NOMO-1 treated with DMSO at 0.1 percent for 48 hours (cell line): ENCODE measurements around the gene SLC16A12.
"Not testable (repeated sequence)": the region's sequence is repeated elsewhere in the genome, so short reads cannot be mapped to it uniquely, and the experiment has no call there.

Experiments
- DNase-seq: peaks from one replicate; lab custom pipeline; 2025; ENCODE audit not compliant: unreplicated experiment; lab: John Stamatoyannopoulos, UW

SLC16A12 gene

DNA sequence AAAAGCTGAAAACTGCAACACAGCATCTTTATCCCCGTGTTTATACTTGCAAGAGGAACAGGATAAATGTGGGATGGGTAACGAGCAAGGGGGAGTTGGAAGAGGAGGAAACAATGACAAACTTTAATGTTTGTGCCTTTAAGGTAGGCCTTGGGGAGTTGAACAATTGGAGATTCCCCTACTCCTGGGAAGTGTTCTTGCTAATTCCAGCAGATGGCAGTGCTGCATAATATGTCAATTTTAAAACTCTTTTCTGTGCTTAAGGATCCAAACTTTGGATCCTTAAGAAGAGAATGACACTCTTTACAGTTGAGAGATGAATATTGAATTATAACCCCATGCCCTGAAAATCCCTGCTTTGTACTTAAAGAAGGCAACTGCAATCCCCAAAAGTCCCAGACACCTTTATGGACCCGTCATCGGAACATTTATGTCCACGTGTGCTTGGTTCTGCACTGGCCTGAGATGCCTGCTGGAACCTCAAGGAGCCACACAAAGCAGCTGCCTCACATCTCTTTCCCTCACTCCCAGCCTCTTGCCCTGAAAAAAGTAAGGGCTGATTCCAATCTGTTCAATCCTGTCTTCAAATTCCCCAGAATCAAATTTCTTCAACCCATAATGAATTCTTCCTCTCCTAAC is 109.0 kb downstream of the SLC16A12 start:
- DNase-seq = peak; percentile 39

GRCh38 chr10:89425000-89425399 is 110.4 kb downstream of the SLC16A12 start:
- no peak for DNase-seq

DNA sequence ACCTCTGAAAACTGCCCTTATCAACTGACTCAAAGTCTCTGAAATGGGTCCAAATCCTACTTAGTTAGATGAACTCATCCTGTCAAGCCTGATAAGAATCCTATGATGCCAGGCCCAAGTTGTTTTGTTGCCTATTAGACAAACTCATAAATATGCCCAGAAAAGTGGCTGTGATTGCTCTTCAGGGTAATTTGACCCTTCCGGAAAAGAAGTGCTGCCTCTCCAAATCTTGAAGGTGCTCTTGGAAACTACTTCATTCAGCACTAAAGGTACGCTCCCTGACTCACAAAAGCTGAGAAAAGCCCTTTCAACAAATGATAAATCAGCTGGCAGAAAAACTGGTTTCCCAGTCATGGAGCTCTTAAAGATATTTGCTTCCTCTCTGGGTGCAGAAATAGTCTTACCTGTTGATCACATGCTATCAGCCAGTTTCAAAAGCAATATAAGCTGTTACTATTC is 114.3 kb downstream of the SLC16A12 start:
- DNase-seq = no peak

DNA sequence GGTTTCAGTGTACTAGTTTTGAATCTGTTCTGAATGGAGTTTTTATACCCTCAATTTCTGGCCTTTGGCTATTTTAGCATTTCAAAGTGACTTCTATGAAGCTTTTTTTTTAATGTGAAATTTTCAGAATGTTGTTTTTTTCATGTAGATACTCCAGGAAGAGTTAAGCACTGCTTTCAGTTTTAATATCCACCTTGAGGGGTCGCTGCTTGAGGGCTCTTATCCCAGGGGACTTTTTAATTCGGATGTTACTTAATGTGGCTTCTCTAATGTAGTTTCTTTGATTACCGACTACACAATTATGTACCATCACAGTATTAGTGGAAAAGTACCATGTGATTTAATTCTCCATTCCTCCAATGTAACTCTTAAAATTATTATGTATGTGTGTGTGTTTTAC is 115.8 kb downstream of the SLC16A12 start:
- no peak for DNase-seq

GRCh38 chr10:89416465-89416864 is 118.9 kb downstream of the SLC16A12 start:
- DNase-seq = no peak

- DNase-seq = peak; percentile 22
Measured at GRCh38 chr10:89414879-89415821, 120.2 kb downstream of the SLC16A12 start.

- DNase-seq = peak; percentile 78
Measured at GRCh38 chr10:89414146-89414878, 121.1 kb downstream of the SLC16A12 start, which contains the start of gene IFIT5. Gene IFIT5, plus strand, starts transcription at chr10:89414568. Its CDS starts 231 bp downstream, at chr10:89414799.

DNA sequence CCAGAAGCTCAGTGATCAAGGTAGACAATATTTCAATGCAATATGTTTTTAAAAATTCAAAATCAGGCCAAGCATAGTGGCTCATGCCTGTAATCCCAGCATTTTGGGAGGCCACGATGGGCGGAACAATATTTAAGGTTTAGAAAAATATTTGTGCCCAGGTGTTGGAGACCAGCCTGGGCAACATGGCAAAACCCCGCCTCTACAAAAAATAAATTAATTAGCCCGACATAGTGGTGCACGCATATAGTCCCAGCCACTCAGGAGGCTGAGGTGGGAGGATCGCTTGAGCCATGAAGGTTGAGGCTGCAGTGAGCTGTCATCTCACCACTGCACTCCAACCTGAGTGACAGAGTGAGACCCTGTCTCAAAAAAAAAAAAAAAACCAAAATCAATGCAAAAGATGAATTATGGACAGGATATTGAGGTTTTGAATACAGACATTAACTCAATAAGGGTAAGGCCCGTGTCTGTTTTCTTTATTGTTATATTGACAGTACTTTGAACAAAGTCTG is 121.9 kb downstream of the SLC16A12 start:
- no peak for DNase-seq

- not testable (repeated sequence) for DNase-seq
Measured at GRCh38 chr10:89412276-89412675, 123.1 kb downstream of the SLC16A12 start.

GRCh38 chr10:89411135-89411534 is 124.3 kb downstream of the SLC16A12 start:
- not testable (repeated sequence) for DNase-seq

DNA sequence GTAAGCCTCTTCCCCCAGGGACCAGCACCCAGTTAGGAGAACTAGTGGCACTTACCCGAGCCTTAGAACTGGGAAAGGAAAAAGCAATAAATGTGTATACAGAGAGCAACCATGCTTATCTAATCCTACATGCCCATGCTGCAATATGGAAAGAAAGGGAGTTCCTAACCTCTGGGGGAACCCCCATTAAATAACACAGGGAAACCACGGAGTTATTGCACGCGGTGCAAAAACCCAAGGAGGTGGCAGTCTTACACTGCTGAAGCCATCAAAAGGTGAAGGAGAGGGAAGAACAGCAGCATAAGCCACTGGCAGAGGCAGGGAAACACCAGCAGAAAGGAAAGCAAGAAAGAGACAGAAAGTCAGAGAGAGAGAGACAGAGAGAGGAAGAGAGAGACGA is 124.8 kb downstream of the SLC16A12 start:
- not testable (repeated sequence) for DNase-seq

GRCh38 chr10:89409282-89409681 is 126.1 kb downstream of the SLC16A12 start:
- DNase-seq = not testable (repeated sequence)

DNA sequence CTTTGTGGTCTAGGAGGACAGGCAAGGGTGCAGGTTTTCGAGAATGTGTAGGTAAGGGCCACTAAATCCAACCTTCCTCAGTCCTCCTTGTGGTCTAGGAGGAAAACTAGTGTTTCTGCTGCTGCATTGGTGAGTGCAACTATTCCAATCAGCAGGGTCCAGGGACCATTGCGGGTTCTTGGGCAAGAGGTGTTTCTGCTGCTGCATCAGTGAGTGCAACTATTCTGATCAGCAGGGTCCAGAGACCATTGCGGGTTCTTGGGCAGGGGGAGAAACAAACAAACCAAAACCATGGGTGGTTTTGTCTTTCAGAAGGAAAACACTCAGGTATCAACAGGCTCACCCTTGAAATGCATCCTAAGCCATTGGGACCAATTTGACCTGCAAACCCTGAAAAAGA is 127.6 kb downstream of the SLC16A12 start:
- not testable (repeated sequence) for DNase-seq

GRCh38 chr10:89406178-89406577 is 129.2 kb downstream of the SLC16A12 start:
- not testable (repeated sequence) for DNase-seq

DNA sequence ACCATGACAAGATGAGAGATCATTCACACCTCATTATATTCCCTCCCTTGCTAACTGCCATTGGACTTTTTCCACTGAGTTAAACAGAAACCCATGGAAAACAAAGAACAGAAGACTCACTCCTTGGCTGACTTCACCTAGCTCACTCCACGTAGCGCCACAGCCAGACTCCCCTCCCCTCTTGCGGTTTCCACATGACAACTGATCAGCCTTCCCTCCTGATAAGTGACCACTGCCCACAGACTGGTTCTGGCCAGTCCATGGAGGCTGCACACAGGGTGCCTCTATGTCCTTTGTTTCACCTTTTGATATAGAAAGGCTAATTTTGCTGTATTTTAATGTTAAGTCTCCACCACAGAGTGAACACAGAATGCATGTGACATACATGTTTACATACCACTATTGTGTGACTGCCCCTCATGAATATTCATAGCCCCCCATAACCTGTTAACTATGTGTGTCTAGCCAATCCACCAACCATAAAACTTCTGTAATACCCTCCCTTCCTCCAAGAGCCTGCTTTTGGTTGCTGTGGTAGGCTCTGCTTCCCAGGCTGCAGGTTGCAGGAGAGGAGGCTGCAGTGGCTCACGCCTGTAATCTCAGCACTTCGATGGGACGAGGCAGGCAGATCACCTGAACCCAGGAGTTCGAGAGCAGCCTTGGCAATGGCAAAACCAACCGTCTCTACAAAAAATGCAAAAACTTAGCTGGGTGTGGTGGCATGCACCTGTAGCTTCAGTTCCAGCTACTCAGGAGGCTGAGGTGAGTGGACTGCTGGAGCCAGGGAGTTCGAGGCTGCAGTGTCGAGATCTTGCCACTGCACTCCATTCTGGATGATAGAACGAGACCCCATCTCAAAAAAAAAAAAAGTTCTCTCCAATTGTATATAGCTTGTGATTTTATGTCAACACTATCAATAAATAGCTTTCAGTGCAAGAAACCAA is 131.0 kb downstream of the SLC16A12 start:
- no peak for DNase-seq

- DNase-seq = no peak
Measured at GRCh38 chr10:89403043-89403442, 132.4 kb downstream of the SLC16A12 start.

GRCh38 chr10:89399956-89400355 is 135.4 kb downstream of the SLC16A12 start:
- DNase-seq = no peak

- no peak for DNase-seq
Measured at GRCh38 chr10:89398003-89398749, 137.2 kb downstream of the SLC16A12 start.

DNA sequence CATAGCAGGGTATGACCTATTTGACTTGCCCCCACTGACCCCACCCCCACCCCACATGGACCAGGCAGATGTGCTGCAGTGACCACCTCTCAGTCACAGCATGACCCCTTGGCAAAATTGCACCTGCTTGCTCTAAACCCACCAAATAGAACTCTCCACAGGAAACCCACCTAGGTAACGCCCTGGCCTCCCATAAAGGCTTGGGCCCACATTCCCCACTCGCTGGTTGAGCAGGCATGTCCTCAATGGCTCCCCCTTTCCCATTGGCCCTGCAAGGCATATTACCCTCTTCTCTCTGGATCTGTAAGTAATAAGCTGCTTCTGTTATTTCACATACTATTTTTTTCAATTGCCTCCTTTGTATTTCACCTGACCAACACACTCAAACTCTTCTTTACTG is 140.3 kb downstream of the SLC16A12 start:
- DNase-seq = no peak
